ENCODE measurements around the gene TNKS2.
"Not testable (repeated sequence)": the region's sequence is repeated elsewhere in the genome, so short reads cannot be mapped to it uniquely, and the experiment has no call there.

TNKS2 gene

GRCh38 chr10:91797048-91797690, 1.1 kb upstream of the TNKS2 start:
- no peak for DNase-seq

- DNase-seq = no peak
Observed at GRCh38 chr10:91798649-91799611, 704 bp downstream of the TNKS2 start.

GRCh38 chr10:91799612-91799975, 1.4 kb downstream of the TNKS2 start:
- DNase-seq = no peak

- DNase-seq = no peak
Observed at GRCh38 chr10:91800182-91800581, 2.0 kb downstream of the TNKS2 start.

- no peak for DNase-seq
Observed at GRCh38 chr10:91800756-91801155, 2.5 kb downstream of the TNKS2 start.

- no peak for DNase-seq
Observed at GRCh38 chr10:91803386-91804125, 5.3 kb downstream of the TNKS2 start.

- no peak for DNase-seq
Observed at GRCh38 chr10:91804126-91804510, 5.9 kb downstream of the TNKS2 start.

- no peak for DNase-seq
Observed at GRCh38 chr10:91805110-91805838, 7.0 kb downstream of the TNKS2 start.

- DNase-seq = not testable (repeated sequence)
Observed at GRCh38 chr10:91807264-91807663, 9.0 kb downstream of the TNKS2 start.

- no peak for DNase-seq
Observed at GRCh38 chr10:91813251-91813650, 15.0 kb downstream of the TNKS2 start.

GRCh38 chr10:91816981-91817380, 18.8 kb downstream of the TNKS2 start:
- no peak for DNase-seq

GRCh38 chr10:91820144-91820543, 21.9 kb downstream of the TNKS2 start:
- no peak for DNase-seq

- no peak for DNase-seq
Observed at GRCh38 chr10:91824076-91824475, 25.9 kb downstream of the TNKS2 start.

- no peak for DNase-seq
Observed at GRCh38 chr10:91829268-91829667, 31.0 kb downstream of the TNKS2 start.

GRCh38 chr10:91838199-91838598, 40.0 kb downstream of the TNKS2 start:
- no peak for DNase-seq

GRCh38 chr10:91843083-91843482, 44.9 kb downstream of the TNKS2 start:
- no peak for DNase-seq

- no peak for DNase-seq
Observed at GRCh38 chr10:91856637-91857036, 58.4 kb downstream of the TNKS2 start.

GRCh38 chr10:91860885-91861284, 62.7 kb downstream of the TNKS2 start:
- DNase-seq = no peak

GRCh38 chr10:91864099-91864498, 65.9 kb downstream of the TNKS2 start:
- no peak for DNase-seq

GRCh38 chr10:91864744-91865143, 66.5 kb downstream of the TNKS2 start:
- DNase-seq = no peak

- DNase-seq = no peak
Observed at GRCh38 chr10:91865562-91866081, 67.4 kb downstream of the TNKS2 start.

- DNase-seq = no peak
Observed at GRCh38 chr10:91875156-91875555, 76.9 kb downstream of the TNKS2 start.

- no peak for DNase-seq
Observed at GRCh38 chr10:91875779-91876178, 77.6 kb downstream of the TNKS2 start.
